ENCODE measurements around the gene OSBPL10.

The OSBPL10 gene

DNA sequence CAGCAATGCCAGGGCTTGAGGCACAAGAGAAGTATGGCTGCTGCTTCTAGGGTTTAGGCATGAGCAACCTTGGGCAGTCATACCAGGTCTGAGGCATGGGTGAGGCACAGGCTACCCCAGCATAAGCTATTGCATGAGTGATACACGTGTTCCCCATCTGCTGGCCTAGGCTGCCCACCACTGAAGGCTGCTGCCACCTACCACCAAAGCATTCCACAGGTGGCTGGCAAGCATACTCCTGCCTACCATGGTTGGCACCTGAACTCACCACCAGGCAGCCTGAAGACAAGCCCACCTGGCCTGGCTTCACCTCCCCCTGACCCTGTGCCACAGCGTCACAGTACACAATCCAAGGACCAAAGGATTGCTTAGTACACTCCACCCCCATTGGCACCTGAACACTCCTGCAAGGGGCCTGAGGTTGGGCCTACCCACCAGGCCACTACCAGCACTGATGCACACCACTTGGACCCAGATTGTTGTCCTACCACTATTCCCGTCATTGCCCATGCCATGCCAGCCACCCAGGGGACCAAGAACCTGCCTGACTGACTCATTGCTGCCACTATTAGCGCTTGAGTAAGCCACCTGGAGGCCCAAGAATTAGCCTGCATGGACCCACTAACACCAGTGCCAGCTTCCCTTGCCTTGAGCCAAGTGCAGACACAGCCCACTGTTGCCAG is 332.6 kb downstream of the OSBPL10 start:
- DNase-seq: no peak

- no peak for DNase-seq
These were observed 335.8 kb downstream of the OSBPL10 start for GRCh38 chr3:31645256-31645655.

DNA sequence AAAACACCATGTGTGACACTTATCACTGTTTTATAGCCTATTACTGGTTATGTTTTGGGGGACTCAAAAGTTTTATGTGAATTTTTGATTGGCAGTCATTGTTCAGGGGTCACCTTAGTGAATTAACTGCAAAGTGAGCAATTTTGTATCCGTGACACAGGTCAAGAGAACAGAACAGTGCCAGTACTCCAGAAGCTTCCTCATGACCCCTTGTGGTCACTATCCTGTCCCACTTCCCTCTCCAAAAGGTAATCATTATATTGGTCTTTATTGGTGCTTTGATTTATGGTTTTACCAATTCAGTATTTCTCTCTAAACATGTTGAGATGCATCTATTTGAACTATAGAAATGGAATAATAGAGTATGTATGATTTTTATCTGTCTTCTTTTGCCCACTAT is 341.2 kb downstream of the OSBPL10 start:
- DNase-seq: no peak

- DNase-seq: peak in 1 of 2 donors; percentile 21
These were observed 344.2 kb downstream of the OSBPL10 start for GRCh38 chr3:31636694-31637442.

- no peak for DNase-seq
These were observed 345.0 kb downstream of the OSBPL10 start for GRCh38 chr3:31636049-31636448.

GRCh38 chr3:31635545-31635944 is 345.5 kb downstream of the OSBPL10 start:
- DNase-seq: no peak

- DNase-seq: no peak
These were observed 346.6 kb downstream of the OSBPL10 start for GRCh38 chr3:31634476-31634875.

DNA sequence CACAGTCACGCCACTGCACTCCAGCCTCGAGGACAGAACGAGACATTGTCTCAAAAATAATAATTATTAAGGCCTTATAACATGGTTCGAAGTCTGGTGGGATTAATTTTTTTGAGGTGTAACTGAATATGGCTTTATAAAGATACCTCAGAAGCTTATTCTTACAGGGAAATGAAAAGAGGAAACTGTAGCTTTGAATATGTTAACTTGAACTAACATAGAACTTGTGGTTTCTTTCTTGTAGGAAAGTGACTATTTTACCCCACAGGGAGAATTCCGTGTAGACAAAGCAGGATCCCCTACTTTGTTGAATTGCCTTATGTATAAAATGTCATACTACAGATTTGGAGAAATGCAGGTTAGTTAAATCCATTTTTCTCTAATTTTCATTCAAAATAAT is 352.0 kb downstream of the OSBPL10 start:
- no peak for DNase-seq

DNA sequence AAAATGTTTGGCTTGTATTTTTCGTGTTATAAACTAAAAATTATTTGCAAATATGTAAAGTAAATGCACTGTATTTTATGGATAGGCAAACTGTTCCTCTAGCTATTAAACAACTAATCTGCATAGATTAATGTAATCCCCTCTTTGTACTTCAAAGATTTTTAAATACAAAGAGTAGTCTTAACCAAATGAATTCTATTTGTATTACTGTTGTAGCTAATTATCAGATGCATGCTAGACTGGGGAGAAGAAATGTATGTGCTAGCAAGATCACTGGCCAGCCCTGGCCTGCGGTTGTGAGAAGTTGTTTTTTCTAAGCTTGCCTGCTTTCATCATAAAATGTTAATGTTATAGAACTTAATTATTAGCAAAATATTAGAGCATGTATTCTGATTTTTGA is 355.7 kb downstream of the OSBPL10 start:
- no peak for DNase-seq

GRCh38 chr3:31624083-31624709 is 356.9 kb downstream of the OSBPL10 start:
- no peak for DNase-seq

DNA sequence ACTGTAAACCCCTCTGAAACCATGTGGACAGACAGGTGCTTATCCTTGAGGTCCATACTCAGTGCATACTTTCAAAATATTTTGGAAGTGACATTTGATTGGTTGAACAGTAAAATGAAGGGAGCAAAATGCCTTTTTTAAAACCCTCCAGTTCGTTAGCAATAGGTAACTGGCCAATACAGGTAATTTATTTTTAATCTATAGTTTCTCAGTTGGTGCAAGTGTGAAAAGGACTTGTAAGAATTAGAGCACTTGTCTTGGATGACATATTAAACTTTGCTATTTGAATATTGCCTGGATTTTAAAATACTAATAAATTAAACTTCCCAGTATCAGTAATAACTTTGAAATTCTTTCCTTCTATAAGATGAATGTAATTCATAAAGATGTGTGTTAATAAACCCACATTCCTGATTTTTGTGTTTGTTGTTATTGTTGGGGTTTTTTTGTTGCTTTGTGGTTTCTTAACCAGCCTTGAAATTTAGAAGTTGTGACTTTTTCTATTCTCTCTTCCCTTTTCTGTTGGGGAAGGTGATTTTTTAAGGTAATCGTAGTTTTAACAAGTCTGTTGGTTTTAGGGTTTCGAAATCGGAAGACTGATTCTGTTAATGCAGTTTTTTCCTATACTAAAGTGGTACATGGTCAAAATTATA is 358.3 kb downstream of the OSBPL10 start:
- DNase-seq: no peak

DNA sequence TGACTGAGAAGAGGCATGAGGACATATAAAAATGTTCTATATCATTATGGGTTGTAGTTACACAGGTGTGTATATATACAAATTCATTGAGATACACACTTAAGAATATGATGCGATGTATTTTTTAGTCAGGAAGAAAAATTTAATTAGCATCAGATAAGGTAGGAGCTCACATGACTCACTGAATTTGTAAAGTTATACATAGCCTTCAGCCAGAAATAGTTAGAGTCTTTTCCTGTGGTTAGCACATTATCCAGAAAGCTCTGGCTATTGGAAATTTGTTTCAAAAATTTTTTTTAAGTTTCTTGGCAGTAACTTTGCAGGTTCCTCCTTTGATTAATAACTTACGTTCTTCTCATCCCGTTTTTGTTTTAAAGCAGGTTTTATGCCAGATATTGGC is 359.7 kb downstream of the OSBPL10 start:
- no peak for DNase-seq

DNA sequence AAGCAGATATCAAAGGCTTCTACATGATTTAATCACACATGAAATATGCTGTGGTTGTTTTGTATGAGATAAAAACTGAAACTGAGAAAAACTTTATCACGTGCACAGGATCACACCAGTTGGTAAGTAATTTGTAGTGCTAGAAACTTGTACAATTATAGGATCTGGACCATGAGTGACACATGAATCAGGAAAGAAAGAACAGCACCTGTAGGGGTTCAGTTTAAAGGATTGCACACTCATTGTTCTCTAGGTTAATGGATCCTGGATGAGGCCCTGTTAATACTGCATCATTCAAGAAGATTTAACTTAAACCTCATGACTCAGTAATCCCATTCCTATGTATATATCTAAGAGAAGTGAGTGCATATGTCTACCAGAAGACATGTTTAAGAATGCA is 360.4 kb downstream of the OSBPL10 start:
- DNase-seq: no peak

- DNase-seq: no peak
These were observed 364.4 kb downstream of the OSBPL10 start for GRCh38 chr3:31616711-31617110.

GRCh38 chr3:31615071-31615875 is 365.8 kb downstream of the OSBPL10 start:
- no peak for DNase-seq

DNA sequence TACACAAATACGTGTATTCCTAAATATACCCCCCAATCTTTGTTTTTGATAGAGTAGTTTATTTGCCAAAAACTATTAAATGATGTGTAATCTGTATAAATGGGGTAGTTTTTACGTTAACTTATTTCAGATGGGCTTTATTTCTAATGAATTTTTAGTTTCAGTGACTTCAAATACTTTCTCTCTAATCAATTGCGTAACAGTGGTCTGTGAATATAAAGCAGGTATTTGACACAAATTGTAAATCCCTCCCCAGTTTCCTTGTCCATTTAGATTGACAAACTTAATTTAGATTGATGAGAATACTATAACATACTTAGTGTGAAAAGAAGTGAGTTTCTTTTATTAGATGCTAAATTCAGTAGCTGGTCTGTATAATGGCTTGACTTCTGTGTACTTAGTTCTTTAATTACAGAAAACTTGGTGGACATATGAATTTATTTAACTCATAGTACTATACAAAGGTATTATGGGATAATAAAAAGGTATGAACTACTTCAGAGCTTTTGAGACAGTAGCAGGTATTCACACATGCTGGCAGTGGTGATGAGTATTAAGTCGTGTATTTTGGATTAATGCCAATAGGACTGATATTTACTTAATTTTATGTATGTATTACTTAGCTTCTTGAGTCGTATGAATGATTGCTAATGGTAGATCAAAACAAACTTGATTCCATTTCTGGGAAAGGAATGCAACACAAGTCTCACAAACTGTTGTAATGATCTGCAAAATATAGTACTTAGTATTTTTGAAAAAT is 366.7 kb downstream of the OSBPL10 start:
- no peak for DNase-seq

- no peak for DNase-seq
These were observed 367.4 kb downstream of the OSBPL10 start for GRCh38 chr3:31613654-31614053.

DNA sequence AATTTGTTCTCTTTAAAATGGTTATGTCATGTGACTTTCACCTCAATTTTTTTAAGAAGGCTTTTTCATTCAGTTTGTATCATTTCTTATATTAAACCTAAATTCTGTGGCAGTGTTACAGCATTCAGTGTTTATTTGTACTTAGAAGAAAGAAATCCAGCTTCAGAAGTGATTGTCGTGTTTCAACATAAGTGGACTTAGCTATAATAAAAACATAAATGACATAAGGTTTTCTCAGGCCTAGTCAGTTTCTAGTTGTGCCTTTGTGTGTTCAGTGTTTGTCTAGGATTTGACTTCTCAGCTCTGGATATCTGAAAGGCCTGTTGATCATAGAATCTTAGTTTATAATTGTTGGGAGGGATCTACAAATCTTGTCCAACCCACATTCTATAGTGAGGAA is 367.9 kb downstream of the OSBPL10 start:
- DNase-seq: no peak
